NCI-H1930 (cell line): ENCODE data around the gene PERP.
A peak's percentile ranks its signal among the peaks of the same experiment; 100 is the strongest.
"Not testable (repeated sequence)": the region's sequence is repeated elsewhere in the genome, so short reads cannot be mapped to it uniquely, and the experiment has no call there.

Experiments
- DNase-seq, 2 experiments: peaks; one replicate each; lab custom pipeline; 2025; lab: John Stamatoyannopoulos, UW

The PERP gene

GRCh38 chr6:138107078-138107751, at the start of gene PERP:
Gene PERP (minus strand): TSS chr6:138107419. CDS start chr6:138107340, 79 bp downstream.
- peak; percentile 40 to 70 for DNase-seq

GRCh38 chr6:138155443-138155842, 48.2 kb upstream of the PERP start:
- DNase-seq: no peak

- DNase-seq: no peak
These were observed 39.3 kb upstream of the PERP start for GRCh38 chr6:138146544-138146943.

GRCh38 chr6:138145402-138145801, 38.2 kb upstream of the PERP start:
- DNase-seq: no peak

GRCh38 chr6:138142806-138143205, 35.6 kb upstream of the PERP start:
- DNase-seq: no peak

- DNase-seq: no peak
These were observed 22.0 kb upstream of the PERP start for GRCh38 chr6:138129190-138129589.

GRCh38 chr6:138128096-138128495, 20.9 kb upstream of the PERP start:
- DNase-seq: no peak

GRCh38 chr6:138124096-138124495, 16.9 kb upstream of the PERP start:
- no peak for DNase-seq

DNA sequence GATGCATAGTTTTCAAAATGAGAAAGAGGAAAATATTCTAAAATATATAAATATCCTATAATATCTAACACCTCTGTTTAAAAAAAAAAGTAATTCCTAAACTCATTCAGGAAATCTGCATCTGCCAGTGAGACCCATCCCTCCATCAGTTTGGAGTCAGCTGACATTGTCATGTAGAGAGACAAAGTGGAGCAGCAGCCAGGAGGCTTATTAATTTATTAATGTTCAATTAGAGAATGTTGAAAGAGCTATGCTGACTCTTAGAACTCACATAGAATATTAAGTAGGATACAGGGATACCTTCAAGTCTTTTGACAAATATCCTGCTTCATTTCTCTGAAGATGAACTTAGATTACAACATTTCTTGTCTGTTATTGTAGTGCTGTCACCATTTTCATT, 12.8 kb upstream of the PERP start:
- no peak for DNase-seq

DNA sequence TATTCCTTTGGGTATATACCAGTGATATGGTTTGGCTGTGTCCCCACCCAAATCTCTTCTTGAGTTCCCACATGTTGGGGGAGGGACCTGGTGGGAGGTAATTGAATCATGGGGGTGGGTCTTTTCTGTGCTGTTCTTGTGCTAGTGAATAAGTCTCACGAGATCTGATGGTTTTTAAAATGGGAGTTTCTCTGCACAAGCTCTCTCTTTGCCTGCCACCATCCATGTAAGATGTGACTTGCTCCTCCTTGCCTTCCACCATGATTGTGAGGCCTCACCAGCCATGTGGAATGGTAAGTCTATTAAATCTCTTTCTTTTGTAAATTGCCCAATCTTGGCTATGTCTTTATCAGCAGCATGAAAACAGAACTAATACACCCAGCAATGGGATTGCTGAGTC, 12.0 kb upstream of the PERP start:
- not testable (repeated sequence) for DNase-seq

DNA sequence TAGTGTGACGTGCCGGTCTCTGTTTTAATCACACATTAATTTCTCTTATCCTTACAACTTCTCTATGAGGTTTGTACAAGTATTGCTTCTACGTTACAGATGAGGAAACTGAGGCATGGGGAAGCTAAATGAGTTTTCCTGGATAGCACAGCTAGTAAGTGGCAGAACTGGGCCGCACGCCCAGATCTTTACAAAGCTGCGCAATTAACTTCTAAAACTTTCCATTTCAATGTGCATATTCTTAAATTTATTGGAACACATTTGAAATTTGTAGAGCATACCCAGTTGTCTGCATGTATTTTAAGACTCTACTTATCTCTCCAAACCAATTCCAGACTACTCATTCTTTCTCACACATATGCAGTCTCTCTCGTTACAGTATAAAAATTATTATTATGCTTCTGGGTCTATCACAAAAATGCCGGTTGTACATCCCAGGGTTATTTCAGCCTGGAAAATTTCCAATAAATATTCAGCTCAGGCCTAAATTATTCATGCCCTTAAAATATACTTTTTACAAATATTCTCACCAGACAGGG, 10.2 kb upstream of the PERP start:
- DNase-seq: no peak

- DNase-seq: no peak
These were observed 9.4 kb upstream of the PERP start for GRCh38 chr6:138116661-138116999.

- peak in 1 of 2 experiments; percentile 60 for DNase-seq
These were observed 8.8 kb upstream of the PERP start for GRCh38 chr6:138115877-138116660.

- DNase-seq: no peak
These were observed 8.0 kb upstream of the PERP start for GRCh38 chr6:138115201-138115600.

DNA sequence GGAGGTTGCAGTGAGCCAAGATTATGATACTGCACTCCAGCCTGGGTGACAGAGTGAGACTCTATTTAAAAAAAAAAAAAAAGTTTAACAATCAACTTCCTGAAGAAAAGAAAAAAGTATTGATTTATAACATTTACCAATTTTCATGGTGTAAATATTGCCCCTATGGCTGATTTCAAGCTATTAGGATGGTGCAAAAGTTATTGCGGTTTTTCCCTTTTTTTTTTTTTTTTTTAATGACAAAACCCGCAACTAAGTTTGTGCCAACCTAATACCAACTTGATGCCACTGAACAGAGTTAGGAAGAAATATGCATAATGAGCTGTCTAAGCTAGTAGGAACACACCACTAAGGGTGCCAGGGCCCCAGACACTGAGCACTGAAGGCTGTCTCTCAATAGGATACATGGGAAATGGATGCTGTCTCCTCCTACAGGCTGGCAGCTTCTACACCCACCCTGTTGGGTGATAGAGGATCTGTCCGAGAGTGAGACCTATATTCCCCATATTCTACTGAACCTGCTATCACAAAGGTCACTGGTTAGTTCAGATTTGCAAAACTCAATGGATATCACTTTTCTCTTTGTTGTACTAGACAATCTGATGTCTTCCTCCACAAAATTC, 6.5 kb upstream of the PERP start:
- DNase-seq: no peak

GRCh38 chr6:138110229-138110628, 3.0 kb upstream of the PERP start:
- no peak for DNase-seq

- DNase-seq: peak; percentile 28 to 57
These were observed 2.1 kb upstream of the PERP start for GRCh38 chr6:138109042-138109997.

GRCh38 chr6:138107752-138108592, 753 bp upstream of the PERP start:
- DNase-seq: peak; percentile 49 to 50

- DNase-seq: no peak
These were observed 548 bp downstream of the PERP start for GRCh38 chr6:138106665-138107077.

GRCh38 chr6:138105880-138106664, 1.1 kb downstream of the PERP start:
- peak in 1 of 2 experiments; percentile 28 for DNase-seq
